GM23338 (cell line): ENCODE results near the gene CASP5. TPM values are rescaled to one million over a fixed set of nuclear protein-coding genes. Genes with fewer than 3 reads are reported as not detected.

ENCODE experiments used
- ATAC-seq: fragments of 200-7000 bp; cut with Tn5 transposase; 3 replicates; pipeline ENCODE4 v1.9.1; 2020
- DNase-seq: peaks from one replicate; pipeline ENCODE4 v3.0.0-alpha.2; 2015; ENCODE audit warnings: low spot score
- H2AFZ ChIP-seq: fragments of 200-600 bp; sonication (generic); 2 replicates; pipeline ENCODE4 v1.8.0; 2016; ENCODE audit warnings: antibody characterized with exemption, mild to moderate bottlenecking, moderate library complexity
- H3F3A ChIP-seq: fragments of 200-600 bp; sonication (generic); replicated peaks from 2 replicates; pipeline ENCODE4 v1.8.0; 2017; ENCODE audit warnings: antibody characterized with exemption, mixed run types, low read depth
- H3K27ac ChIP-seq: fragments of 200-600 bp; sonication (generic); 2 replicates; pipeline ENCODE4 v1.6.1; 2016; ENCODE audit warnings: low read depth
- H3K27me3 ChIP-seq: fragments of 200-600 bp; sonication (generic); 2 replicates; pipeline ENCODE4 v1.8.0; 2016; ENCODE audit warnings: mild to moderate bottlenecking, mixed run types, moderate library complexity; ENCODE audit not compliant: insufficient read depth
- H3K36me3 ChIP-seq: fragments of 200-600 bp; sonication (generic); 2 replicates; pipeline ENCODE4 v1.8.0; 2016; ENCODE audit warnings: mild to moderate bottlenecking; ENCODE audit not compliant: insufficient read depth
- H3K4me1 ChIP-seq: fragments of 200-600 bp; sonication (generic); 2 replicates; pipeline ENCODE4 v1.8.0; 2016; ENCODE audit warnings: mild to moderate bottlenecking, moderate library complexity; ENCODE audit not compliant: insufficient read depth
- H3K4me2 ChIP-seq: fragments of 200-600 bp; sonication (generic); 2 replicates; pipeline ENCODE4 v1.7.1; 2017; ENCODE audit warnings: mixed run types
- H3K4me3 ChIP-seq: fragments of 200-600 bp; sonication (generic); 2 replicates; pipeline ENCODE4 v1.6.1; 2016; ENCODE audit warnings: mixed run types
- H3K79me2 ChIP-seq: fragments of 200-600 bp; sonication (generic); replicated peaks from 2 replicates; pipeline ENCODE4 v1.8.0; 2017; ENCODE audit warnings: mild to moderate bottlenecking; ENCODE audit not compliant: insufficient read depth
- H3K9me2 ChIP-seq: fragments of 200-600 bp; sonication (generic); 2 replicates; pipeline ENCODE4 v1.8.0; 2017; ENCODE audit not compliant: insufficient read depth
- H4K20me1 ChIP-seq: fragments of 200-600 bp; sonication (generic); replicated peaks from 2 replicates; pipeline ENCODE4 v1.8.0; 2017; ENCODE audit warnings: mild to moderate bottlenecking; ENCODE audit not compliant: insufficient read depth
- H3K27ac Mint-ChIP-seq: 2 replicates; pipeline ENCODE4 v1.8.0; 2020; ENCODE audit warnings: inconsistent platforms, mild to moderate bottlenecking, moderate library complexity, mixed read lengths
- H3K27me3 Mint-ChIP-seq: 3 replicates; pipeline ENCODE4 v1.8.0; 2022; ENCODE audit warnings: low read depth, mild to moderate bottlenecking, moderate library complexity, mixed read lengths, inconsistent platforms; ENCODE audit not compliant: insufficient read depth, poor library complexity
- H3K36me3 Mint-ChIP-seq: 3 replicates; pipeline ENCODE4 v1.8.0; 2021; ENCODE audit warnings: low read depth, mild to moderate bottlenecking, inconsistent platforms, moderate library complexity, mixed read lengths
- H3K4me1 Mint-ChIP-seq: 3 replicates; pipeline ENCODE4 v1.8.0; 2020; ENCODE audit warnings: mild to moderate bottlenecking, inconsistent platforms, mixed read lengths
- H3K4me3 Mint-ChIP-seq: 3 replicates; pipeline ENCODE4 v1.8.0; 2021; ENCODE audit warnings: moderate library complexity, mild to moderate bottlenecking, inconsistent platforms, mixed read lengths
- H3K9me3 Mint-ChIP-seq: 3 replicates; pipeline ENCODE4 v1.8.0; 2020; ENCODE audit warnings: moderate library complexity, mild to moderate bottlenecking, inconsistent platforms, mixed read lengths
- CTCF ChIP-seq, 2 experiments: fragments of 200-600 bp in 1 of 2; sonication (generic) in 1 of 2; conservative IDR thresholded peaks; 2 replicates each; pipeline versions ENCODE4 v1.5.1 to v1.6.1; 2016 to 2017; ENCODE audit warnings: antibody characterized with exemption in 2 of 2, low read depth in 2 of 2, mild to moderate bottlenecking in 2 of 2, moderate library complexity in 1 of 2
- ETS1 ChIP-seq: IDR thresholded peaks from 2 replicates; pipeline ENCODE4 v1.6.1; 2016; ENCODE audit warnings: antibody characterized with exemption
- EZH2 ChIP-seq: fragments of 200-600 bp; sonication (generic); IDR thresholded peaks from one replicate; pipeline ENCODE4 v1.8.0; 2017; ENCODE audit warnings: antibody characterized with exemption, mild to moderate bottlenecking, low read depth; ENCODE audit not compliant: unreplicated experiment
- EZH2phosphoT487 ChIP-seq: fragments of 200-600 bp; sonication (generic); IDR thresholded peaks from one replicate; pipeline ENCODE4 v1.8.1; 2018; ENCODE audit warnings: antibody characterized with exemption; ENCODE audit not compliant: unreplicated experiment
- JUNB ChIP-seq: IDR thresholded peaks from one replicate; pipeline ENCODE4 v1.6.1; 2016; ENCODE audit warnings: antibody characterized with exemption; ENCODE audit not compliant: unreplicated experiment
- NANOG ChIP-seq: IDR thresholded peaks from 2 replicates; pipeline ENCODE4 v1.6.1; 2016; ENCODE audit warnings: antibody characterized with exemption, borderline replicate concordance
- POLR2AphosphoS5 ChIP-seq: IDR thresholded peaks from 2 replicates; pipeline ENCODE4 v1.6.1; 2016; ENCODE audit warnings: antibody characterized with exemption, low read depth
- REST ChIP-seq: IDR thresholded peaks from one replicate; pipeline ENCODE4 v1.6.1; 2018; ENCODE audit warnings: antibody characterized with exemption; ENCODE audit not compliant: unreplicated experiment
- STAT1 ChIP-seq: IDR thresholded peaks from one replicate; pipeline ENCODE4 v1.6.1; 2016; ENCODE audit warnings: antibody characterized with exemption; ENCODE audit not compliant: unreplicated experiment
- ZNF114 ChIP-seq: fragments of 250-450 bp; sonication (Bioruptor Pico); IDR thresholded peaks from 2 replicates; pipeline ENCODE4 v1.5.0; 2020; ENCODE audit warnings: mild to moderate bottlenecking, moderate library complexity
- ZNF331 ChIP-seq: fragments of 250-450 bp; sonication (Bioruptor Pico); IDR thresholded peaks from 2 replicates; pipeline ENCODE4 v1.5.0; 2020; ENCODE audit warnings: low read depth, mild to moderate bottlenecking, moderate library complexity
- polyA plus RNA-seq: library from polyadenylated mRNA; unstranded; fragments of >200 nt; fragmentation: Nextera tagmentation; extraction: Ambion mirVana; gene quantifications from 2 replicates; pipeline ENCODE4 v1.2.1, GENCODE V29; 2016
- total RNA-seq: library from RNA; depleted of rRNA; stranded (reverse); fragments of >200 nt; shearing (Covaris generic); gene quantifications from 2 replicates; pipeline ENCODE4 v1.2.3, GENCODE V29; 2014

CASP5 gene
- total and polyA plus RNA-seq, 2 experiments from 2014 or later = not detected

GRCh38 chr11:105027678-105028077 is 4.7 kb upstream of the CASP5 start (continued):
- TF ChIP-seq EZH2 (no peak), ZNF331 (CRISPR knock-in tag) (no peak), ZNF114 (CRISPR knock-in tag) (no peak)

GRCh38 chr11:105024394-105024793 is 1.4 kb upstream of the CASP5 start:
- H3K36me3 Mint-ChIP-seq = peaks cover 2% of the 10 kb centered on the region; the same call in 2 of the 3 replicates
- Histone ChIP-seq H3K27ac (no peak overlapping the region), H3K79me2 (no peaks in the 10 kb centered on the region), H3F3A (no peaks in the 10 kb centered on the region), H3K36me3 (no peaks in the 10 kb centered on the region), H3K4me3 (no peak overlapping the region), H3K27me3 (no peaks in the 10 kb centered on the region), H4K20me1 (no peaks in the 10 kb centered on the region), H3K9me2 (no peaks in the 10 kb centered on the region), H2AFZ (no peak overlapping the region), H3K4me1 (no peaks in the 10 kb centered on the region), H3K4me2 (no peak overlapping the region)
- H3K4me3 Mint-ChIP-seq = no peak overlapping the region
- no peaks in the 10 kb centered on the region for H3K4me1 Mint-ChIP-seq
- peaks cover 3% of the 10 kb centered on the region; the same call in 2 of the 3 replicates for H3K9me3 Mint-ChIP-seq
- ATAC-seq (no peak), DNase-seq (no peak)
- no peak for TF ChIP-seq CTCF (conservative IDR thresholded peaks at IDR 0.05; ENCODE audit: low read depth in 2 of 2)
- TF ChIP-seq JUNB = no peak
- TF ChIP-seq STAT1 = no peak
- no peak for TF ChIP-seq ZNF331 (CRISPR knock-in tag)
- no peak for TF ChIP-seq REST
- no peak for TF ChIP-seq ETS1
- no peak for TF ChIP-seq POLR2AphosphoS5
- no peak for TF ChIP-seq EZH2phosphoT487
- no peak for TF ChIP-seq NANOG
- H3K27me3 Mint-ChIP-seq = no peaks in the 10 kb centered on the region
- H3K27ac Mint-ChIP-seq = no peak overlapping the region
